Measurements from ENCODE around the gene ARHGAP28.

GRCh38 chr18:6807515-6808257 lies 78.2 kb downstream of the ARHGAP28 start:
- TF ChIP-seq CTCF (IDR thresholded peaks at IDR 0.05): no peak
- no peak for TF ChIP-seq POLR2A (IDR thresholded peaks at IDR 0.05)
